IMR-90 (cell line): Measurements from ENCODE around the gene GBA2. TPM values are rescaled to one million over a fixed set of nuclear protein-coding genes. Genes with fewer than 3 reads are reported as not detected.

Experiments used
- ATAC-seq: fragments of 200-7000 bp; cut with Tn5 transposase; 2 replicates; pipeline ENCODE4 v1.9.1; 2020; ENCODE audit warnings: low read depth, mild to moderate bottlenecking, moderate library complexity
- BruUV-seq: library from RNA; stranded (reverse); fragments of 400-500 nt; replicated peaks from 2 replicates; lab custom pipeline; 2021; lab: Mats Ljungman, UMichigan
- CTCF ChIA-PET: fragments of 300-600 bp; formaldehyde crosslinking; extraction: SDS; loops from one replicate; lab custom pipeline; 2021; ENCODE audit warnings: antibody characterized with exemption; lab: Yijun Ruan, JAX
- POLR2A ChIA-PET: fragments of 300-600 bp; sonication (Branson Sonifier 250); formaldehyde crosslinking; loops from one replicate; lab custom pipeline; 2022; ENCODE audit warnings: antibody characterized with exemption; ENCODE audit not compliant: unreplicated experiment; lab: Charles Lee
- DNase-seq: peaks from one replicate; pipeline ENCODE4 v3.0.0; 2013
- H2AFZ ChIP-seq: replicated peaks from 2 replicates; pipeline ENCODE3; 2013; ENCODE audit warnings: low read length, mild to moderate bottlenecking; ENCODE audit not compliant: poor library complexity
- H2AK5ac ChIP-seq: 2 replicates; pipeline ENCODE4 v1.6.1; 2013; ENCODE audit warnings: low read depth, low read length, inconsistent platforms
- H2AK9ac ChIP-seq: replicated peaks from 2 replicates; pipeline ENCODE3; 2013; ENCODE audit warnings: mild to moderate bottlenecking, low read depth, low read length, moderate library complexity; ENCODE audit not compliant: poor library complexity
- H2BK120ac ChIP-seq: 2 replicates; pipeline ENCODE4 v1.6.1; 2013; ENCODE audit warnings: low read depth, low read length, inconsistent platforms
- H2BK15ac ChIP-seq: 3 replicates; pipeline ENCODE4 v1.6.1; 2013; ENCODE audit warnings: low read depth, low read length, inconsistent platforms
- H2BK20ac ChIP-seq: 2 replicates; pipeline ENCODE4 v1.6.1; 2013; ENCODE audit warnings: low read depth, mild to moderate bottlenecking, inconsistent platforms, low read length, moderate library complexity
- H2BK5ac ChIP-seq: 2 replicates; pipeline ENCODE4 v1.6.1; 2013; ENCODE audit warnings: mild to moderate bottlenecking, low read depth, low read length, inconsistent platforms; ENCODE audit not compliant: poor library complexity, severe bottlenecking
- H3K14ac ChIP-seq: replicated peaks from 2 replicates; pipeline ENCODE4 v1.6.1; 2013; ENCODE audit warnings: low read depth, low read length, inconsistent platforms
- H3K18ac ChIP-seq: 2 replicates; pipeline ENCODE4 v1.6.1; 2013; ENCODE audit warnings: low read depth, low read length, control low read depth
- H3K23ac ChIP-seq: 2 replicates; pipeline ENCODE4 v1.6.1; 2013; ENCODE audit warnings: low read depth, low read length, inconsistent platforms
- H3K27ac ChIP-seq: 2 replicates; pipeline ENCODE4 v1.5.1; 2013; ENCODE audit warnings: mild to moderate bottlenecking, control low read depth, low read length; ENCODE audit not compliant: insufficient read depth
- H3K27me3 ChIP-seq: 2 replicates; pipeline ENCODE4 v1.6.1; 2013; ENCODE audit warnings: low read length; ENCODE audit not compliant: control insufficient read depth, insufficient read depth
- H3K36me3 ChIP-seq: 2 replicates; pipeline ENCODE4 v1.6.1; 2013; ENCODE audit warnings: low read length, mixed read lengths; ENCODE audit not compliant: control insufficient read depth, insufficient read depth
- H3K4ac ChIP-seq: 2 replicates; pipeline ENCODE4 v1.6.1; 2013; ENCODE audit warnings: low read depth, low read length, inconsistent platforms
- H3K4me1 ChIP-seq: 2 replicates; pipeline ENCODE4 v1.6.1; 2013; ENCODE audit warnings: low read length, mixed read lengths; ENCODE audit not compliant: control insufficient read depth, insufficient read depth
- H3K4me2 ChIP-seq: 2 replicates; pipeline ENCODE4 v1.6.1; 2013; ENCODE audit warnings: low read depth, mild to moderate bottlenecking, control low read depth, low read length, moderate library complexity
- H3K4me3 ChIP-seq: 2 replicates; pipeline ENCODE4 v1.5.1; 2013; ENCODE audit warnings: low read depth, mild to moderate bottlenecking, control low read depth, low read length, moderate library complexity; ENCODE audit not compliant: insufficient read depth
- H3K56ac ChIP-seq: 2 replicates; pipeline ENCODE4 v1.6.1; 2013; ENCODE audit warnings: low read length, inconsistent platforms; ENCODE audit not compliant: insufficient read depth; ENCODE audit errors: extremely low read depth
- H3K79me1 ChIP-seq, 2 experiments: 2 replicates each; pipeline ENCODE4 v1.6.1; 2013; ENCODE audit warnings: low read length in 2 of 2, inconsistent platforms in 1 of 2, low read depth in 1 of 2
- H3K9ac ChIP-seq: 2 replicates; pipeline ENCODE4 v1.6.1; 2013; ENCODE audit warnings: low read depth, low read length, control low read depth
- H3K9me1 ChIP-seq: 2 replicates; pipeline ENCODE4 v1.6.1; 2013; ENCODE audit warnings: low read length, inconsistent platforms; ENCODE audit not compliant: insufficient read depth
- H3K9me3 ChIP-seq: 2 replicates; pipeline ENCODE4 v1.6.1; 2013; ENCODE audit warnings: low read length; ENCODE audit not compliant: control insufficient read depth, insufficient read depth
- H4K20me1 ChIP-seq: 2 replicates; pipeline ENCODE4 v1.6.1; 2013; ENCODE audit warnings: low read length, inconsistent platforms; ENCODE audit not compliant: insufficient read depth
- H4K5ac ChIP-seq: 2 replicates; pipeline ENCODE4 v1.6.1; 2013; ENCODE audit warnings: mild to moderate bottlenecking, low read depth, low read length, control low read depth
- H4K8ac ChIP-seq, 2 experiments: 2 replicates each; pipeline ENCODE4 v1.6.1; 2013; ENCODE audit warnings: low read depth in 2 of 2, low read length in 2 of 2, control low read depth in 1 of 2, inconsistent platforms in 1 of 2
- H4K91ac ChIP-seq: 2 replicates; pipeline ENCODE4 v1.6.1; 2013; ENCODE audit warnings: low read depth, low read length, inconsistent platforms; ENCODE audit not compliant: insufficient read depth
- BHLHE40 ChIP-seq: fragments of 150-350 bp; IDR thresholded peaks from 2 replicates; pipeline ENCODE4 v1.6.1; 2016; ENCODE audit warnings: mild to moderate bottlenecking, low read depth, low read length
- CEBPB ChIP-seq: IDR thresholded peaks from 2 replicates; pipeline ENCODE4 v1.6.1; 2012; ENCODE audit warnings: low read depth, low read length, improper control_type of control experiment
- CTCF ChIP-seq: conservative IDR thresholded peaks from 2 replicates; pipeline ENCODE4 v1.5.1; 2012; ENCODE audit warnings: mild to moderate bottlenecking, low read depth, low read length, improper control_type of control experiment
- MAFK ChIP-seq: IDR thresholded peaks from 2 replicates; pipeline ENCODE4 v1.6.1; 2012; ENCODE audit warnings: low read depth, low read length, improper control_type of control experiment
- SMC3 ChIP-seq: fragments of 150-350 bp; IDR thresholded peaks from 2 replicates; pipeline ENCODE4 v1.6.1; 2016; ENCODE audit warnings: low read depth, mild to moderate bottlenecking, antibody characterized with exemption, low read length, moderate library complexity
- WGBS, 2 experiments: methylation state at CpG; one replicate each; pipeline versions ENCODE4 v1.1.5 to v1.1.7; 2013; ENCODE audit warnings: missing lambda C conversion rate in 2 of 2; ENCODE audit not compliant: insufficient read length in 1 of 2; ENCODE audit errors: extremely low coverage in 2 of 2; 5-methylcytosine and 5-hydroxymethylcytosine counted together
- dilution Hi-C: fragments of 300-500 bp; cut with HindIII; formaldehyde crosslinking; loops from one replicate; pipeline ENCODE4 v1.14.3; 2018; ENCODE audit warnings: low sequenced_read_pairs; ENCODE audit not compliant: unreplicated experiment
- in situ Hi-C: fragments of 300-500 bp; cut with MboI; formaldehyde crosslinking; loops from 3 replicates; pipeline ENCODE4 v1.14.3; 2019; ENCODE audit warnings: low sequenced_read_pairs, inconsistent platforms, mixed read lengths
- intact Hi-C: fragments of 100-400 bp; cut with micrococcal nuclease; formaldehyde crosslinking; loops from 2 replicates; pipeline ENCODE4 v1.10.0; 2022
- polyA plus RNA-seq, 3 experiments: library from polyadenylated mRNA; depleted of rRNA; stranded (reverse); fragments of >200 nt; gene quantifications; 2 replicates each; pipeline ENCODE4 v1.2.3, GENCODE V29; 2012; ENCODE audit warnings: low replicate concordance in 1 of 3
- total RNA-seq: library from RNA; depleted of rRNA; stranded (reverse); fragments of >200 nt; gene quantifications from 2 replicates; pipeline ENCODE4 v1.2.3, GENCODE V29; 2012
- TF ChIP-seq, protein P1 (sequence below): fragments of 150-350 bp; IDR thresholded peaks from 2 replicates; pipeline ENCODE4 v1.6.1; 2017; ENCODE audit warnings: mild to moderate bottlenecking, antibody characterized with exemption, low read length, low read depth

GBA2 gene
- total and polyA plus RNA-seq, 2 of the 4 experiments (the other 2 are of a cell fraction), result 18.1 to 38.2 TPM

DNA sequence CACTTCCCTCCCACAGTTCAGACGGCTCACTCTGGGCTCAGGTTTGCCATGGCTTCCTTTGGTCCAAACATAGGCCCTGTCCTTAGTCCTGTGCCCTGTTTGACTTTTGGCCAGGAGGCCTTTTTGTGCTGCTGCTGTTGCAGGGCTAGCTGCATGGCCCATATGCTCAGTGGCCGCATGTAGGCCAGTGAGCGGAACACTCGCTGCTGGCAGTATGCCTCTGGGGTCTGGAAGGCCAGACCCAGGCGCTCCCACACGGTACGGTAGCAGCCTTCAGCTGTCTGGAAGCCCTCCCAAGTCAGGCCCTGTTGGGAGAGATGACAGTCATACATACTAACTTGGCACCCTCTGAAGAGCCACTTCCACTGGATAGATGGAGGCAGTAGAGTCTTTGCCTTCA is 11.9 kb downstream of the GBA2 start:
- Histone ChIP-seq H3K27me3 (no peaks in the 10 kb centered on the region), H2BK5ac (no peak overlapping the region), H3K36me3 (peaks cover 62% of the 10 kb centered on the region), H3K9ac (no peak overlapping the region), H4K91ac (no peak overlapping the region), H3K4me3 (no peak overlapping the region), H2AK5ac (no peak overlapping the region), H3K18ac (no peak overlapping the region), H3K9me1 (peaks cover 3% of the 10 kb centered on the region; the same call in 1 of the 2 replicates), H2AFZ (no peak overlapping the region), H3K79me1 (peaks cover 24 to 91% of the 10 kb centered on the region in 2 experiments), H2AK9ac (no peak overlapping the region), H3K4me1 (no peaks in the 10 kb centered on the region), H3K4me2 (no peak overlapping the region), H3K56ac (no peak overlapping the region), H3K14ac (no peak overlapping the region), H3K27ac (no peak overlapping the region), H4K5ac (no peak overlapping the region), H3K4ac (no peak overlapping the region), H4K8ac (no peak overlapping the region), H2BK15ac (no peak overlapping the region), H3K9me3 (no peaks in the 10 kb centered on the region), H2BK20ac (no peak overlapping the region), H2BK120ac (no peak overlapping the region), H3K23ac (no peak overlapping the region), H4K20me1 (peaks cover 24% of the 10 kb centered on the region)
- no peak for DNase-seq
- dilution Hi-C loops, result no loop called here
- no CpG with 5 or more reads among the region's 7 CpGs for WGBS, 2 experiments
- ATAC-seq, result no peak
- intact Hi-C loops, result no loop called here
- CTCF ChIA-PET, result no interaction called here
- in situ Hi-C loops, result no loop called here
- POLR2A ChIA-PET, result no interaction called here
- BruUV-seq, result no TSS peak
- TF ChIP-seq BHLHE40 (no peak), SMC3 (no peak), MAFK (no peak), CTCF (no peak), CEBPB (no peak)
- TF ChIP-seq, protein P1, sequence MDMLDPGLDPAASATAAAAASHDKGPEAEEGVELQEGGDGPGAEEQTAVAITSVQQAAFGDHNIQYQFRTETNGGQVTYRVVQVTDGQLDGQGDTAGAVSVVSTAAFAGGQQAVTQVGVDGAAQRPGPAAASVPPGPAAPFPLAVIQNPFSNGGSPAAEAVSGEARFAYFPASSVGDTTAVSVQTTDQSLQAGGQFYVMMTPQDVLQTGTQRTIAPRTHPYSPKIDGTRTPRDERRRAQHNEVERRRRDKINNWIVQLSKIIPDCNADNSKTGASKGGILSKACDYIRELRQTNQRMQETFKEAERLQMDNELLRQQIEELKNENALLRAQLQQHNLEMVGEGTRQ, result no peak
